Fibroblast of skin of left biceps (primary cell): ENCODE results near the gene LITAF.

ENCODE experiments used
- DNase-seq, 2 experiments: peaks; one replicate each; pipeline ENCODE4 v3.0.0-alpha.2; 2013; ENCODE audit warnings: low read depth in 2 of 2

LITAF gene

GRCh38 chr16:11586856-11587642 lies at the start of gene LITAF:
TSS of gene LITAF (minus strand) at chr16:11586919. CDS start at chr16:11556730, 30,189 bp downstream.
- no peak for DNase-seq

- no peak for DNase-seq
Observed at GRCh38 chr16:11636172-11636721, 49.5 kb upstream of the LITAF start.

- DNase-seq = no peak
Observed at GRCh38 chr16:11635679-11636171, 49.0 kb upstream of the LITAF start.

- no peak for DNase-seq
Observed at GRCh38 chr16:11635113-11635652, 48.5 kb upstream of the LITAF start.

GRCh38 chr16:11634312-11634711 lies 47.6 kb upstream of the LITAF start:
- DNase-seq = no peak

- no peak for DNase-seq
Observed at GRCh38 chr16:11633113-11633512, 46.4 kb upstream of the LITAF start.

GRCh38 chr16:11632455-11632939 lies 45.8 kb upstream of the LITAF start:
- peak; percentile 33 to 42 for DNase-seq

GRCh38 chr16:11631214-11631613 lies 44.5 kb upstream of the LITAF start:
- DNase-seq = no peak

- DNase-seq = no peak
Observed at GRCh38 chr16:11630768-11631056, 44.0 kb upstream of the LITAF start.

- DNase-seq = no peak
Observed at GRCh38 chr16:11630046-11630767, 43.5 kb upstream of the LITAF start.

- no peak for DNase-seq
Observed at GRCh38 chr16:11629071-11630030, 42.6 kb upstream of the LITAF start.

- peak; percentile 22 to 25 for DNase-seq
Observed at GRCh38 chr16:11627822-11628457, 41.2 kb upstream of the LITAF start.

- no peak for DNase-seq
Observed at GRCh38 chr16:11627292-11627663, 40.6 kb upstream of the LITAF start.

GRCh38 chr16:11626657-11627291 lies 40.1 kb upstream of the LITAF start:
- DNase-seq = no peak

- DNase-seq = no peak
Observed at GRCh38 chr16:11625769-11626168, 39.0 kb upstream of the LITAF start.

- no peak for DNase-seq
Observed at GRCh38 chr16:11624636-11625607, 38.2 kb upstream of the LITAF start.

GRCh38 chr16:11624205-11624604 lies 37.5 kb upstream of the LITAF start:
- DNase-seq = no peak

- DNase-seq = no peak
Observed at GRCh38 chr16:11621920-11622651, 35.4 kb upstream of the LITAF start.
